Thyroid gland (tissue), 4 donors: ENCODE data around the gene TPRG1. TPM values are rescaled to one million over a fixed set of nuclear protein-coding genes. Genes with fewer than 3 reads are reported as not detected.
"Not testable (repeated sequence)": the region's sequence is repeated elsewhere in the genome, so short reads cannot be mapped to it uniquely, and the experiment has no call there.

Source experiments
- DNase-seq, 2 donors: peaks; one replicate each; pipeline ENCODE4 v3.0.0-alpha.2; 2019
- H3K27ac ChIP-seq, 3 donors: fragments of 200-600 bp; sonication (generic); 1 replicate in 2 of 3; 2 replicates in 1 of 3; pipeline ENCODE4 v1.5.1; 2016 to 2019; ENCODE audit warnings: mild to moderate bottlenecking in 1 of 3, moderate library complexity in 1 of 3
- H3K27me3 ChIP-seq: fragments of 200-600 bp; sonication (generic); one replicate; pipeline ENCODE4 v1.5.1; 2019
- H3K36me3 ChIP-seq, 2 donors: fragments of 200-600 bp; sonication (generic); one replicate each; pipeline ENCODE4 v1.5.1; 2016 to 2019
- H3K4me1 ChIP-seq, 2 donors: fragments of 200-600 bp; sonication (generic); one replicate each; pipeline ENCODE4 v1.5.1; 2017 to 2019
- H3K4me3 ChIP-seq, 3 donors: fragments of 200-600 bp; sonication (generic); replicated peaks in 1 of 3; 1 replicate in 2 of 3; 2 replicates in 1 of 3; pipeline ENCODE4 v1.5.1; 2016; ENCODE audit warnings: mild to moderate bottlenecking in 1 of 3
- H3K9me3 ChIP-seq: fragments of 200-600 bp; sonication (generic); one replicate; pipeline ENCODE4 v1.5.1; 2017
- CTCF ChIP-seq, 6 experiments: fragments of 200-600 bp in 3 of 6; fragments of 450-650 bp in 3 of 6; sonication (generic) in 3 of 6; IDR thresholded peaks; one replicate each; pipeline ENCODE4 v1.5.1; 2016 to 2019; ENCODE audit warnings: antibody characterized with exemption in 6 of 6, mild to moderate bottlenecking in 2 of 6, inconsistent platforms in 1 of 6, moderate library complexity in 1 of 6
- POLR2A ChIP-seq, 2 donors: fragments of 450-650 bp; IDR thresholded peaks; one replicate each; pipeline ENCODE4 v1.6.1; 2017; ENCODE audit warnings: antibody characterized with exemption in 2 of 2, mild to moderate bottlenecking in 2 of 2, moderate library complexity in 1 of 2
- WGBS, 2 donors: methylation state at CpG; one replicate each; pipeline ENCODE4 v1.1.5; 2017; 5-methylcytosine and 5-hydroxymethylcytosine counted together
- intact Hi-C: fragments of 100-400 bp; cut with DNase I; formaldehyde crosslinking; loops from one replicate; pipeline ENCODE4 v1.15.1; 2023
- total RNA-seq, 4 donors: library from RNA; depleted of rRNA; stranded (reverse); fragments of >200 nt; gene quantifications; one replicate each; pipeline ENCODE4 v1.2.3, GENCODE V29; 2016

Gene TPRG1
- total RNA-seq, 4 donors from 2014 or later = 2.0 to 10.5 (median 5.7) TPM

DNA sequence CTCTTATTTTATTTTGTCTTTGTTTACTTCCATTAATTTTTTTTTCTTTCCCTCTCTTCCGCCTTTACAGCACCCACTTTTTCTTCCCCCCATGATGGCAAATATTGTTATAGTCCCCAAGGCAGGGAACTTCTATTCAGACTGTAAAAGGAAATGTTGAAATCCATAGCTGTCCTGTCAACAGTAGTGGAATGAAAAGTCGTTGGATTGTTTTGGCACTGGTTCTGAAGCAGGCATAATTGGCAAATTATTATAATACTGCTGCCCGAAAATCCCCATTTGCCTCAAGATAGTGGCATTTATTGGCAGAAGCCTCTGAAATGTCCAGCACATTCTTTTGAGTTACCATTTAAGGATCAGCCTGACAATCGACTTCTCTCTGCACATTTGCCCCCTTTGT is 150.6 kb downstream of the TPRG1 start:
- Histone ChIP-seq H3K4me3 (no peak overlapping the region), H3K27ac (no peak overlapping the region), H3K4me1 (peaks cover 30 to 38% of the 10 kb centered on the region in 2 donors), H3K9me3 (no peaks in the 10 kb centered on the region), H3K36me3 (no peaks in the 10 kb centered on the region), H3K27me3 (no peaks in the 10 kb centered on the region)
- intact Hi-C loops = no loop called here
- DNase-seq = no peak
- TF ChIP-seq CTCF (IDR thresholded peaks at IDR 0.05) (no peak), POLR2A (IDR thresholded peaks at IDR 0.05) (no peak)
- 70 to 81% methylated on average over 4 of the region's 4 CpGs for WGBS, 2 donors

GRCh38 chr3:189324538-189325138 is 152.9 kb downstream of the TPRG1 start:
- Histone ChIP-seq H3K4me3 (no peak overlapping the region), H3K27ac (peak overlapping the region; percentile 90 to 94 (median 91)), H3K4me1 (peaks cover 23 to 29% of the 10 kb centered on the region in 2 donors), H3K27me3 (no peaks in the 10 kb centered on the region), H3K36me3 (no peaks in the 10 kb centered on the region), H3K9me3 (no peaks in the 10 kb centered on the region)
- intact Hi-C loops = no loop called here
- whole genome bisulfite sequencing, 2 donors = 16 to 20% methylated on average over 5 of the region's 5 CpGs
- DNase-seq = peak; percentile 85 to 87
- TF ChIP-seq CTCF (IDR thresholded peaks at IDR 0.05) (no peak), POLR2A (IDR thresholded peaks at IDR 0.05) (peak in 1 of 2 donors; percentile 34)

DNA sequence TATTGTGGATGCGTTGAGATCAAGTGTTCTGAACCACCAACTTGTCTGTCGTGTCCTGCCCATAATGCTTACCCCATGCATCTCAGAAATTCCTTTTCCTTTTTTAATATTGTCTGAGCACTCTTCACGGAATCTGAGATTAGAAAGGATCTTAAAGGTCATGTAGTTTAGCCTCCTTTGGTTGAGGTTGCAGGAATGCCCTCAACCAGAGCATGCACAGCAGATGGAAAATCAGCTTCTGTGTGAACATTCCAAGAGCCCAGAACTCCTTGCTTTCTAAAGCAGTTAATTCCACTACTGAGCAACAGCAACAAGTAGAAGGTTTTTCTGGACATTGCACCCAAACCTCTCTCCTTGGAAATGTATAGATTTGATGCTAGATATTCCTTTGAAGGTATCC is 153.7 kb downstream of the TPRG1 start:
- TF ChIP-seq POLR2A (IDR thresholded peaks at IDR 0.05) (no peak), CTCF (IDR thresholded peaks at IDR 0.05) (no peak)
- 74 to 92% methylated on average over 3 of the region's 3 CpGs for WGBS, 2 donors
- peak overlapping the region; percentile 90 to 94 (median 91) for H3K27ac ChIP-seq

GRCh38 chr3:189329630-189330029 is 157.9 kb downstream of the TPRG1 start:
- H3K4me1 ChIP-seq, H3K27ac ChIP-seq, H3K36me3 ChIP-seq, intact Hi-C loops, H3K4me3 ChIP-seq, H3K27me3 ChIP-seq, DNase-seq, H3K9me3 ChIP-seq: not testable (repeated sequence)
- WGBS, 2 donors = 95 to 98% methylated on average over 4 of the region's 4 CpGs

More for the DNA sequence above, 153.7 kb downstream of the TPRG1 start:
- no peaks in the 10 kb centered on the region for H3K36me3 ChIP-seq
- H3K4me3 ChIP-seq = no peak overlapping the region
- intact Hi-C loops = no loop called here
- DNase-seq = no peak
- peaks cover 23 to 29% of the 10 kb centered on the region in 2 donors for H3K4me1 ChIP-seq
- H3K9me3 ChIP-seq = no peaks in the 10 kb centered on the region
- no peaks in the 10 kb centered on the region for H3K27me3 ChIP-seq

- intact Hi-C loops = no loop called here
- Histone ChIP-seq H3K27ac (no peak overlapping the region), H3K4me3 (no peak overlapping the region), H3K9me3 (no peaks in the 10 kb centered on the region), H3K27me3 (no peaks in the 10 kb centered on the region), H3K4me1 (peaks cover 7% of the 10 kb centered on the region in 2 donors), H3K36me3 (no peaks in the 10 kb centered on the region)
- DNase-seq = no peak
- WGBS, 2 donors = 92 to 93% methylated on average over 4 of the region's 4 CpGs
- TF ChIP-seq POLR2A (IDR thresholded peaks at IDR 0.05) (no peak), CTCF (IDR thresholded peaks at IDR 0.05) (no peak)
Observed at GRCh38 chr3:189330066-189330465, 158.3 kb downstream of the TPRG1 start.
